Activated CD4-positive, alpha-beta T cell treated with anti-CD3 and anti-CD28 coated beads, Interleukin-2, amount 10 ng/mL, durations not matched to agents 7 days and 5 days (primary cell): ENCODE results near the gene AGFG1. TPM values are rescaled to one million over a fixed set of nuclear protein-coding genes. Genes with fewer than 3 reads are reported as not detected.
"Not testable (repeated sequence)": the region's sequence is repeated elsewhere in the genome, so short reads cannot be mapped to it uniquely, and the experiment has no call there.

ENCODE experiments used
- CTCF ChIA-PET: fragments of 350-600 bp; sonication (Branson Sonifier 250); formaldehyde crosslinking; loops from one replicate; lab custom pipeline; 2021; ENCODE audit warnings: antibody characterized with exemption; lab: Charles Lee
- POLR2A ChIA-PET: fragments of 350-600 bp; sonication (Branson Sonifier 250); formaldehyde crosslinking; loops from one replicate; lab custom pipeline; 2021; ENCODE audit warnings: antibody characterized with exemption; lab: Charles Lee
- DNase-seq: peaks from one replicate; pipeline ENCODE4 v3.0.0-alpha.2; 2020
- H3K27ac Mint-ChIP-seq: one replicate; pipeline ENCODE4 v1.8.0; 2021; ENCODE audit warnings: mild to moderate bottlenecking, moderate library complexity, mixed read lengths
- H3K27me3 Mint-ChIP-seq: one replicate; pipeline ENCODE4 v1.8.0; 2021; ENCODE audit warnings: mixed read lengths
- H3K36me3 Mint-ChIP-seq: one replicate; pipeline ENCODE4 v1.8.0; 2021; ENCODE audit warnings: low read depth, mixed read lengths
- H3K4me1 Mint-ChIP-seq: one replicate; pipeline ENCODE4 v1.8.0; 2021; ENCODE audit warnings: mixed read lengths
- H3K4me3 Mint-ChIP-seq: one replicate; pipeline ENCODE4 v1.8.0; 2021; ENCODE audit warnings: mild to moderate bottlenecking, moderate library complexity, mixed read lengths
- H3K9me3 Mint-ChIP-seq: one replicate; pipeline ENCODE4 v1.8.0; 2021; ENCODE audit warnings: mixed read lengths
- total RNA-seq, 2 experiments: library from RNA; stranded (reverse); gene quantifications; one replicate each; pipeline ENCODE4 v1.2.3, GENCODE V29; 2021

The AGFG1 gene
- total RNA-seq, 2 experiments from 2014 or later: 59.9 to 80.1 TPM

GRCh38 chr2:227534714-227535113 lies 62.8 kb downstream of the AGFG1 start:
- DNase-seq: no peak
- POLR2A ChIA-PET: no interaction called here
- H3K36me3 Mint-ChIP-seq: peaks cover 50% of the 10 kb centered on the region
- no peak overlapping the region for H3K27ac Mint-ChIP-seq
- CTCF ChIA-PET: no interaction called here
- H3K27me3 Mint-ChIP-seq: no peaks in the 10 kb centered on the region
- H3K9me3 Mint-ChIP-seq: peaks cover 2% of the 10 kb centered on the region
- peaks cover 1% of the 10 kb centered on the region for H3K4me1 Mint-ChIP-seq
- H3K4me3 Mint-ChIP-seq: no peak overlapping the region

- Mint-ChIP-seq H3K4me1 (peaks cover 1% of the 10 kb centered on the region), H3K27me3 (no peaks in the 10 kb centered on the region), H3K9me3 (peaks cover 8% of the 10 kb centered on the region), H3K36me3 (peaks cover 59% of the 10 kb centered on the region), H3K27ac (no peak overlapping the region), H3K4me3 (no peak overlapping the region)
- ChIA-PET POLR2A (no interaction called here), CTCF (no interaction called here)
- DNase-seq: no peak
These were observed 64.5 kb downstream of the AGFG1 start for GRCh38 chr2:227536445-227536844.

GRCh38 chr2:227539465-227539956 lies 67.6 kb downstream of the AGFG1 start:
- peaks cover 72% of the 10 kb centered on the region for H3K36me3 Mint-ChIP-seq
- H3K27ac Mint-ChIP-seq: no peak overlapping the region
- H3K4me3 Mint-ChIP-seq: no peak overlapping the region
- ChIA-PET POLR2A (no interaction called here), CTCF (no interaction called here)
- DNase-seq: no peak
- peaks cover 2% of the 10 kb centered on the region for H3K4me1 Mint-ChIP-seq
- H3K9me3 Mint-ChIP-seq: peaks cover 10% of the 10 kb centered on the region
- no peaks in the 10 kb centered on the region for H3K27me3 Mint-ChIP-seq

GRCh38 chr2:227540352-227540751 lies 68.4 kb downstream of the AGFG1 start:
- H3K4me1 Mint-ChIP-seq, H3K4me3 Mint-ChIP-seq, H3K27me3 Mint-ChIP-seq, DNase-seq, POLR2A ChIA-PET, H3K27ac Mint-ChIP-seq, CTCF ChIA-PET: not testable (repeated sequence)
- Mint-ChIP-seq H3K9me3 (peaks cover 10% of the 10 kb centered on the region), H3K36me3 (peaks cover 79% of the 10 kb centered on the region)

- H3K9me3 Mint-ChIP-seq: peaks cover 2% of the 10 kb centered on the region
- H3K27ac Mint-ChIP-seq: no peak overlapping the region
- H3K4me3 Mint-ChIP-seq: no peak overlapping the region
- peaks cover 6% of the 10 kb centered on the region for H3K4me1 Mint-ChIP-seq
- peaks cover 53% of the 10 kb centered on the region for H3K36me3 Mint-ChIP-seq
- ChIA-PET POLR2A (no interaction called here), CTCF (interaction anchor here (1.3 kb wide), 1 partner anchor 114 kb away, joined by 3 read pairs; no protein-coding TSS in a partner anchor)
- DNase-seq: peak; percentile 19
- no peaks in the 10 kb centered on the region for H3K27me3 Mint-ChIP-seq
These were observed 74.0 kb downstream of the AGFG1 start for GRCh38 chr2:227545990-227546389.

- ChIA-PET POLR2A (no interaction called here), CTCF (interaction anchor here (1.2 kb wide), 1 partner anchor 52 kb away, joined by 3 read pairs; no protein-coding TSS in a partner anchor)
- H3K9me3 Mint-ChIP-seq: no peaks in the 10 kb centered on the region
- H3K4me3 Mint-ChIP-seq: no peak overlapping the region
- peaks cover 22% of the 10 kb centered on the region for H3K36me3 Mint-ChIP-seq
- DNase-seq: no peak
- no peak overlapping the region for H3K27ac Mint-ChIP-seq
- no peaks in the 10 kb centered on the region for H3K27me3 Mint-ChIP-seq
- no peaks in the 10 kb centered on the region for H3K4me1 Mint-ChIP-seq
These were observed 79.9 kb downstream of the AGFG1 start for GRCh38 chr2:227551836-227552235.

GRCh38 chr2:227562581-227562980 lies 90.6 kb downstream of the AGFG1 start:
- H3K4me1 Mint-ChIP-seq: no peaks in the 10 kb centered on the region
- ChIA-PET CTCF (no interaction called here), POLR2A (no interaction called here)
- H3K9me3 Mint-ChIP-seq: no peaks in the 10 kb centered on the region
- DNase-seq: no peak
- no peak overlapping the region for H3K4me3 Mint-ChIP-seq
- no peaks in the 10 kb centered on the region for H3K27me3 Mint-ChIP-seq
- peaks cover 6% of the 10 kb centered on the region for H3K36me3 Mint-ChIP-seq
- no peak overlapping the region for H3K27ac Mint-ChIP-seq

GRCh38 chr2:227565080-227565479 lies 93.1 kb downstream of the AGFG1 start:
- no peak overlapping the region for H3K4me3 Mint-ChIP-seq
- H3K27me3 Mint-ChIP-seq: no peaks in the 10 kb centered on the region
- DNase-seq: no peak
- CTCF ChIA-PET: interaction anchor here (1.1 kb wide), 1 partner anchor 11 kb away, joined by 3 read pairs; no protein-coding TSS in a partner anchor
- H3K9me3 Mint-ChIP-seq: no peaks in the 10 kb centered on the region
- no peaks in the 10 kb centered on the region for H3K36me3 Mint-ChIP-seq
- POLR2A ChIA-PET: interaction anchor here (0.7 kb wide), 1 partner anchor 231 kb away, joined by 3 read pairs; no protein-coding TSS in a partner anchor
- no peaks in the 10 kb centered on the region for H3K4me1 Mint-ChIP-seq
- H3K27ac Mint-ChIP-seq: no peak overlapping the region

GRCh38 chr2:227566012-227566411 lies 94.1 kb downstream of the AGFG1 start:
- H3K36me3 Mint-ChIP-seq: no peaks in the 10 kb centered on the region
- DNase-seq: no peak
- POLR2A ChIA-PET: no interaction called here
- H3K9me3 Mint-ChIP-seq: no peaks in the 10 kb centered on the region
- H3K27me3 Mint-ChIP-seq: no peaks in the 10 kb centered on the region
- H3K4me3 Mint-ChIP-seq: no peak overlapping the region
- H3K4me1 Mint-ChIP-seq: no peaks in the 10 kb centered on the region
- CTCF ChIA-PET: interaction anchor here (1.1 kb wide), 1 partner anchor 12 kb away, joined by 3 read pairs; no protein-coding TSS in a partner anchor
- no peak overlapping the region for H3K27ac Mint-ChIP-seq

- H3K36me3 Mint-ChIP-seq: no peaks in the 10 kb centered on the region
- no peak for DNase-seq
- POLR2A ChIA-PET: no interaction called here
- CTCF ChIA-PET: no interaction called here
- H3K4me3 Mint-ChIP-seq: no peak overlapping the region
- H3K4me1 Mint-ChIP-seq: no peaks in the 10 kb centered on the region
- H3K27ac Mint-ChIP-seq: no peak overlapping the region
- peaks cover 5% of the 10 kb centered on the region for H3K27me3 Mint-ChIP-seq
- H3K9me3 Mint-ChIP-seq: no peaks in the 10 kb centered on the region
These were observed 96.9 kb downstream of the AGFG1 start for GRCh38 chr2:227568852-227569169.

- no peak for DNase-seq
- ChIA-PET POLR2A (no interaction called here), CTCF (no interaction called here)
- no peaks in the 10 kb centered on the region for H3K4me1 Mint-ChIP-seq
- no peak overlapping the region for H3K27ac Mint-ChIP-seq
- no peaks in the 10 kb centered on the region for H3K36me3 Mint-ChIP-seq
- H3K27me3 Mint-ChIP-seq: peaks cover 7% of the 10 kb centered on the region
- H3K9me3 Mint-ChIP-seq: no peaks in the 10 kb centered on the region
- no peak overlapping the region for H3K4me3 Mint-ChIP-seq
These were observed 98.7 kb downstream of the AGFG1 start for GRCh38 chr2:227570615-227571014.

GRCh38 chr2:227576110-227576509 lies 104.2 kb downstream of the AGFG1 start:
- ChIA-PET CTCF (no interaction called here), POLR2A (no interaction called here)
- DNase-seq: no peak
- Mint-ChIP-seq H3K4me3 (no peak overlapping the region), H3K9me3 (no peaks in the 10 kb centered on the region), H3K36me3 (no peaks in the 10 kb centered on the region), H3K27me3 (peaks cover 30% of the 10 kb centered on the region), H3K27ac (no peak overlapping the region), H3K4me1 (no peaks in the 10 kb centered on the region)

- H3K27me3 Mint-ChIP-seq: peaks cover 31% of the 10 kb centered on the region
- H3K4me1 Mint-ChIP-seq: no peaks in the 10 kb centered on the region
- POLR2A ChIA-PET: no interaction called here
- no peaks in the 10 kb centered on the region for H3K9me3 Mint-ChIP-seq
- H3K27ac Mint-ChIP-seq: no peak overlapping the region
- no peak for DNase-seq
- no peaks in the 10 kb centered on the region for H3K36me3 Mint-ChIP-seq
- CTCF ChIA-PET: no interaction called here
- H3K4me3 Mint-ChIP-seq: no peak overlapping the region
These were observed 104.9 kb downstream of the AGFG1 start for GRCh38 chr2:227576812-227577211.

GRCh38 chr2:227577555-227577954 lies 105.6 kb downstream of the AGFG1 start:
- no peaks in the 10 kb centered on the region for H3K4me1 Mint-ChIP-seq
- peaks cover 29% of the 10 kb centered on the region for H3K27me3 Mint-ChIP-seq
- H3K9me3 Mint-ChIP-seq: peaks cover 3% of the 10 kb centered on the region
- H3K4me3 Mint-ChIP-seq: no peak overlapping the region
- no peak for DNase-seq
- ChIA-PET CTCF (no interaction called here), POLR2A (no interaction called here)
- H3K27ac Mint-ChIP-seq: no peak overlapping the region
- no peaks in the 10 kb centered on the region for H3K36me3 Mint-ChIP-seq
